Left renal cortex interstitium (tissue), 4 donors: Measurements from ENCODE around the gene RAC3. TPM values are rescaled to one million over a fixed set of nuclear protein-coding genes. Genes with fewer than 3 reads are reported as not detected.

Experiments used
- DNase-seq, 4 donors: peaks; one replicate each; pipeline ENCODE4 v3.0.0-alpha.2; 2013; ENCODE audit warnings: low read depth in 4 of 4, low spot score in 2 of 4, missing footprints in 1 of 4
- polyA plus RNA-seq, 4 donors: library from polyadenylated mRNA; unstranded; fragments of 120-200 nt; gene quantifications; one replicate each; pipeline ENCODE4 v1.2.1, GENCODE V29; 2013; ENCODE audit not compliant: insufficient read length in 4 of 4

Gene RAC3
- polyA plus RNA-seq, 4 donors, result 8.6 to 17.0 (median 14.9) TPM

DNA sequence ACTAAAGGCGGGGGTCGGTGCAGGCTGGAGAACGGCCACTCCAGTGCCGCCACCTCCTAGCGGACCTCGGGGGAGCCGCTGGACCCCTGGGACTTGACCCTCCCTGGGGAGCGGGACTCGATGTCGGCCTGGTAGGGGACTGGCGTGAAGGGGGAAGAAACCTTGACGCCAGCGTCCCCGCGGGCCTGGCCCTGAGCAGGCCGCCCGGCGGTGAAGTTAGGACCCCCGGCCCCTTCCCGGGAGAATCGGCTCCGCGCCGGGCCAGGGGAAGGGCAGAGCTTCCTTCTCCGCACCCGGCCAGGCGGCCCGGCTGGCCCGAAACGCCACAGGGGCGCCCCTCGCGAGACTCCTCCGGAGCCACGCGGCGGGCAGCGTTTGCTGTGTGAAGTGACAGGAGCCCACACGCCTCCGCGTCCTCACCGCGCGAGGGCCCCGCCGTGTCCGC, 33.7 kb downstream of the RAC3 start:
- no peak for DNase-seq

DNA sequence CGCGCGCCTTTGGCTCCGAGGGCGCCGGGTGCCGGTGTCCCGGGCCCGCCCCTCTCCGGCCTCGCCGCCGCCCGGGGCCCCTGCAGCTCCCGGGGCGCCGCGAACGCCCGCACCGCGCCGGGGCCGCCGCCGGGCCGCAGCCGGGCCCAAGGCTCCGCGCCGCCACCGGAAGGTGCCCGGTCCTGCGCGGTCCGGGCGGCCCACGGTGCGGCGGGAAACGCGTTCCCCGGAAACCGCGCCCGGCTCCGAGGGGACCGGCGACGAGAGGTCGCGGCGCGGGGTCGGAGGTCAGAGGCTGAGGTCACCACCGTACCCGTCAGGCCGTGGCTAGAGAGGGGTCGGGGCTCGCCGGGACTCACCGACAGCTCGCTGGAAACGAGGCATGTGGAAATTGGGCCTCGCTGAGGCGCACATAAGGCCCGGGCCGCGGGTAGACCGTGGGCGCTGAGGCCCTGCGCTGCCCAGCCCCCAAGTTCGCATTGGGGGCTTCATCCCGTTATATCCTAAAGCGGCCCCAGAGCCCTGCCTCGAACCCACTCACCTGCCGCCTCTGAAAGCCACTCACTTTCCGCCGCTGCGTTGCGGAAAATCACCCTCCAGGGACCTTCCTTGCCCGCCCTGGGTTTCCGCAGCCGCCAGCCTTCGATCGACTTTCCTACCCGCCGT, 34.3 kb downstream of the RAC3 start, which contains the start of gene DUS1L:
TSS of gene DUS1L (minus strand) at position 167 of the 666 bp plus-strand sequence. CDS start 745 bp downstream, outside the sequence.
- DNase-seq, result peak in 2 of 4 donors; percentile 14 to 27

DNA sequence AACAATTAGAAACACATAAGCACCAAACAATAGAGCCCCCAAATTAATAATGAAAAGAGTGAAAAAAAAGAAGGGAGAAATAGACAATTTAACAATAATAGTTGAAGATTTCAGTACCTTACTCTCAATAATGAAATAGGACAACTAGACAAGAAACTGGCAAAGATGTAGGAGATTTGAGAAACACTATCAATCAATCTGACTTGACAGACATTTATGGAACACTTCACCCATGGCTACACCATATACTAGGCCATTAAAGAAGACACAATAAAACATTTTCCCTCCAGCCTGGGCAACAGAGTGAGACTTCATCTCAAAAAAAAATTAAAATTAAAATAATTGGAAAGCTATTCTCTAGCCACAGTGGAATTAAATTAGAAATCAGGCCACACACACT, 39.1 kb downstream of the RAC3 start:
- no peak for DNase-seq

DNA sequence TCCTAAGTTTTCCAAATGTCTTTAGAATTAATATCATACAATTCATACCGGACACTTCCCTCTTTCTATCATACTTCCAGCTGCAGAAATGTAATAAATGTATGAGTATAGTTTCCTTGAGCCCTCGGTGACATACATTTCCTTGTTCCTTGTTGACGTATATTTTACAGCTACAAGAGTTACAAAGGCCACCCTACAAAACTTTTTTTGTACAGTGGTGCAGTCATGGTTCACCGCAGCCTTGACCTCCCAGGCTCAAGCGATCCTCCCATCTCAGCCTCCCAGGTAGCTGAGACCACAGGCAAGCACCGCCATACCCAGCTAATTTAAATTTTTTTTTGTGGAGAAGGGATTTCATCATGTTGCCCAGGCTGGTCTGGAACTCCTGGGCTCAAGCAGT, 41.3 kb downstream of the RAC3 start:
- no peak for DNase-seq

DNA sequence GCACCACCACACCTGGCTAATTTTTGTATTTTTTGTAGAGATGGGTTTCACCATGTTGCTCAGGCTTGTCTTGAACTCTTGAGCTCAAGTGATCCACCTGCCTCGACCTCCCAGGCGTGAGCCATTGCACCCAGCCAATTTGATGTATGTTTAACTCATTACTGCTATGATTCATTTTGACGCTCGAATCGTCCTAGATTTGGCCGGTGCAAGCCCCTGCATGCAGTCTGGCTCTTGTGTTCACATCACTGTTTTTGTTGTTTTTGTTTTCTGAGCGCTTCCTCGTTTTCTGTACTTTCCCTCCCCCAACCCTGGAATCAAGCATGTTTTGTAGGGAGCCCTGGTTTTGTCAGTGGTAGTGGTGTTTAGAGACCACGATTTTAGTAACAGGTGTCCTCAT, 42.0 kb downstream of the RAC3 start:
- DNase-seq, result no peak

DNA sequence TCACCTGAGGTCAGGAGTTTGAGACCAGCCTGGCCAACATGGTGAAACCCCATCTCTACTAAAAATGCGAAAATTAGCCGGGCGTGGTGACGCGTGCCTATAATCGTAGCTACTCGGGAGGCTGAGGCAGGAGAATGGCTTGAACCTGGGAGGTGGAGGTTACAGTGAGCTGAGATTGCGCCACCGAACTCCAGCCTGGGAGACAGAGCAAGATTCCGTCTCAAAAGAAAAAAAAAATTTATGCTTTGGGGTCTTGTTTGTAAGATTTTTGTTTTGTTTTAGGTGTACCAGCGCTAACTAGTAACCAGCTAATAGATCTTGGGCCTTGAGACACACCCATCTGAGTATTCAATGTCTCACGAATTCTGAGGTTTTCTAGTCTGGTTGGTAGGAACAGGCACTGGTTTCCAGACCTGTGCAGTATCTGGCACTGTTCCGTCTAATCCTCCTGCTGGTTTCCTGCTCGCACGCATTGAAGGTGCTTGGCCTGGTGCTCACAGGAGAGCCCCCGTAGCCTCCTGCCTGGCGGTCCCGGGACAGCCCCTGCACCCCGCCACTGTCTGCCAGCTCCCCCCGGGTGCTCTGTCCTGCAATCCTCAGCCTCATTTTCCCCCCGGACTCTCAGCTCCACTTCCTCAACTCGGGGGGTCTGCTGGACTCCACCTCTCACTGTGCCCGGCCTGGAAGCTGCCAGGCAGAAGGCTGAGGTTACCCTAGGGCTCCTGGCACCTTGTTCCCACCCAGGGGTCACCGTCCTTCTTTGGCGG, 44.7 kb downstream of the RAC3 start:
- no peak for DNase-seq

DNA sequence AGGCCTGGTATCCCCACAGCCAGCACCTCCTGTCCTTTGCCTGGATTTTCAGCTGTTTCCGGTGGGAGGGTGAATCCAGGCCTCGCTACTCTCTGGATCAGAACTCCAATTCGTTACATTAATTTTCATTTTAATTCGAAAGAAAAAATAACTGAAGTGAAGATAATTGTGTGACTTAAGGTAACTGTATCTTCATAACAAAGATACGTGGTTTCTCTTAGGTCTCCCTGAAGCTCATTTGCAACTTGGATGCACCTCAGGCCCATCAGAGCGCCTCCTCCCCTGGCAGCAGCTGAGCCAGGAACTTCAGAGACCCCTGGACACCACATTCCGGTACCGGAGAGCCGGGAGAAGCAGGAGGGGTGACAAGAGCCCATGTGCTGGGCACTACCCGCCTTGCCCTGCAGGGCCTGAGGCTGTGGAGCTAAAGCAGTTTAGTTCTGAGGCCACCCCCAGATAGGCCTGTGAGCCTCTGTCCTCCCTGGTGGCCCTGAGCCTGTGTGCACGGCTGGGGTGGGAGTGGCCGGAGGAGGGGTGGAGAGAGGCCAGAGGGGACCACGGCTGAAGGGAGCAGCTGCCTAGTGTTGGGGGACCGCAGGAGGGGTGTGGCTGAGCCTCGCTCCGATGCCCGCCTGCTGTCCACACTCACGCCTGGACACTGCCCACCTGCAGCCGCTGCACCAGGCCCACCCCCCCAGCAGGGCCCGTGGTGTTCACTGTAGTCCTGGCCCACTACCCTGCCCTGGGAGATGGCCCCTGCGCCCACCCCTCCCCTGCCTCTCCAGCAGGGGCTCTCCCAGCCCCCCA, 45.5 kb downstream of the RAC3 start:
- no peak for DNase-seq

DNA sequence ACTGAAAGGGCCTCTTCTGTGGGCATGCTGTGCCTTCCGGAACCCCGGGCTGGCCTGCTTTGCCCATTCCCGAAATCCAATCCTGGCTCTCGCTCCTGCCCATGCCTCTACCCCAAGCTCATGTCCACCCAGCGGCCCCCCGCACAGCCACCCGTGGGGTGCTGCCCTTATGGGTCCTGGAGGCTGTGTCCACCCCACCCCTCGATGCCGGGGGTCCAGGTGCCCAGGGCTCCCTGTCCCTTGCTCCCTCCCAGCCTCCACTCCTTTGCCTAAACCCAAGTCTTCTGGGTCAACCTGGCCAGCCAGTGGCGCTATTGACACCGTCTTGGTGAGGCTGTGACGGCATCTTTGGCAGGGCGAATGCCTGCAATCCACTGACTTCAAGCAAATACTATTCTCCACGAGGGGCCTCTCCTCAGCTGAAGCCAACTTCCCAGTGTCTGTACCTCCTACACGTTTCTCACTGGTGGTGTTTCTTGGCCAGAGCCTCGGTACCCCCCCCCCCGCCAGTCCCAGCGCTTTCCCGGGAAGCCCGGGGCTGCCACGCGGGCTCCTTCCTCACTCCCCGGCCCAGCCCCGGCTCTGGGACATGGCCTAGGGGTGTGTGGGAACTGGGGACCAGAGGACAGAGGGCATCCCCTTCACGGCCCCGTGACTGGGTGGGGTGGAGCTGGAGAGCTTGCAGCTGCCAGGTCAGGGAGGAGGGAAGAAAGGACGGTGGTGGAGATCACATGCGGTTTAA, 46.3 kb downstream of the RAC3 start:
- DNase-seq, result no peak

DNA sequence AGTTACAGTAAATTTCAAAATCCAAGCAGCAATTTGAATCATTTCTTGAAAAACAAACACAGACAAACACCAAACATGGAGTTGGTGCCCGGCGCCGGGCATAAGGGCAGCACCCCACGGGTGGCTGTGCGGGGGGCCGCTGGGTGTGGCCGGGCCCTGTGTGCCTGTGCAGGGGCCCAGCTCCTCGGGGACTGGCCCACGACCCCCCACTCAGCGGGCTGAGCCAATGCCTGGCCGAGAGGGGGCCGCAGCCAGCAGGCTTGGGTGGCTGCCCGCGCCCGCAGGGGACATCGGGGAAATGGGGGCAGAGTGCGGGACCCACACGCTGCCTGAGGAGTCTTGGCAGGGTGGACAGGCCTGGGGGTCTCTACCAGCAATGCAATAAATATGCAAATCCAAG, 47.0 kb downstream of the RAC3 start:
- DNase-seq, result no peak

DNA sequence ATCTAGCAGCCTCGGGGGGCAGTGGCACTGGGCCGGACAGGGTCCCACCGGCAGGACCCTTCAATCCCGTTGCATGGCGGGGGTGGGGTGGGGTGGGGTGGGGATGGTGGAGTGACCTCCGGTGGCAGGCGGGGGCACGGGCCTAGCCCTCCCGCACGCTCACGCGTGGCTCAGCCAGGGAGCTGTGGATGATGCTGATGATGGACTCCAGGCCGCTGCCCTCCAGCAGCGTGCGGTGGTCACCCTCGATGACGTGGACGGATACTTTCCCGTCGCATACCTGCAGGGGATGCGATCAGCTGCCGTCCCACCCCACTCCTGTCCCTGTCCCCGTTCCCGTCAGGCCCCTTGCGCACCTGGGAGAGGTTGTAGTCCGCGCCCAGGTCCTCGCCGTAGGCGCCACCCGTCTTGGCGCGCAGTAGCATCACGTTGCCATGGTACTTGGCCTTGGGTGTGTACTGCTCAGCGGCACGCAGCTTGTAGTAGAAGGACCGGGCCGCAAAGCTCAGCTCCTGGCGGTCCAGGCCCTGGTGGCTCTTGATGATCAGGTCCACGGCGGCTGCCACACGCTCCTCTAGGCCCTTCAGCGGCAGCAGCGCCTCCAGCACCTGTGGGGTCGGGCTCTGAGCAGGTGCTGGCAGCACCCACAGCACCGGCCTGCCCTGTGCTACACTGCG, 47.7 kb downstream of the RAC3 start:
- no peak for DNase-seq

DNA sequence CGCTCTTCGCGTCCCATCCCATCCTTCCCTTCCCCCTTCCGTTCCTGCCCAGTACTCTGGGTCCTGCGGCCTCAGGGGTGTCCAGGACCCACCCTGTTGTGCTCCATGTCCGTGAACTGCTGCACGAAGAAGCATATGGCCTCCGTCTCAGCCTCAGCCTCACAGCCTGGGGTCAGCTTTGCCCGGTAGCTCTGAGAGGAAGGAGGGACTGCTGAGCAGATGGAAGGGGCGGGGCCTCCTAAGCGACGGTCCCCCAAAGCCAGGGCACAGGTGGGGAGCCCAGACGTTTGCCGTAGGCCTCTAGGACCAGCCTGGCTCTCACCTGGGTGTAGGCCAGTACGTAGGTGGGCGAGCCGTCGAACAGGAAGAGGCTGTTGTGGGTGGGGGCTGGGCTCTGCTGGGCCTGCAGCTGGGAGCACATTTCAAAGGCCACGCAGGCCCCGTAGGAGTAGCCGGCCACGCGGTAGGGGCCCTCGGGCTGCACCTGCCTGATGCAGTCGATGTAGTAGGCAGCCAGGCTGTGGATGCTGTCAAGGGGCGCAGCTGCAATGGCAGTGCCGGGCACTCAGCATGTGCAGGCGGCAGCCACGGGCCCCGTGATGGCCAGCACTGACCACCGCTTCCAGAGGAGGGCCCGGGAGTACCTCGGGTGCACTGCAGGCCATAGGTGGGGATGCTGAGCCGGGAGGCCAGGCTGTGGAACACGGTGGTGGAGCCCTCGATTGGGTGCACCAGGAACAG, 48.7 kb downstream of the RAC3 start:
- no peak for DNase-seq

DNA sequence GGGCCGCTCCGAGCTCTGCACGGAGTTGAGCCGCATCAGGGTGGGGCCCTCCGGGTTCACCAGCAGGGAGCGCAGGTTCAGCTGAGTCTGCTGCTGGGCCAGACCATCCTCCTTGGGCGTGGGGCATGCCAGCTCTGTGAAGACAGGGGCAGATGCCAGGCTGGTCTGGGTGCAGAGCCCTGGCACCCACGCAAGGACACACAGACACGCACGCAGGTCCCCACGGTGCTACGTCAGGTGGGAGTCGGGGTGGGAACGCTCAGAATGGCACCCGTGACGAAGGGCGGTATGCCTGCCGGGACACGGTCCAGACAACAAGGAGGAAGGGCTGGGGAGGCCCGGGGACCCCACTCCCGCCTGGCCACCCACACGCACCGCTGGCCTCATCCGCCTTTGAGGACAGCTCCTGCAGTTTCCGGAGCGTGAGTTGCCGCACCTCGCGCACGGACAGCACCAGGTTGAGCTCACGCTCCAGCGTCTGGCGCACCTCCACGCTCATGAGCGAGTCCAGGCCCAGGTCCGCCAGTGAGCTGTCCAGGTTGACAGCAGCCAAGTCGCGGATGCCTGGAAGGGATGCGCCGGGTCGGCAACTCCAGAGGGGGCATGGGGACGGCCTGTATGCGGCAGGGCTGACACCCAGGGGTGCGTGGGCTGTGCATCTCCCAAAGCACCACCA, 49.4 kb downstream of the RAC3 start:
- DNase-seq, result no peak

DNA sequence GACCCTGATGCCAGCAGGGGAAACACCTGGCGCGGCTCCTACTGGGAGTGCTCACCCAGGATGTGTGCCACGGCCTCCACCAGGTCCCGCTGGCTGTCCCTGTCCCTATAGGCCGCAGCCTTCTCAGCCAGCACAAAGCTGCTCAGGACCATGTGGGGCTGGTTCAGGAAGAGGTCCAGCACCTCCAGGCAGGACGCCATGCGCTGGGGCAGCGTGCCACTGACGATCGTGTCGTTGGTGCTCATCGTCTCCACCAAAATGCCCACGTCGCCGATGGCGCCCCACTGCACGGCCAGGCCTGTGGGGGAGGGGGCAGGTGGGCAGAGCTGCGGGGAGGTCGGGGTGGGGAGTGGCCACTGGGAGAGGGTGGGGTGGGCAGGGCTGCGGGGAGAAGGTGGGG, 50.1 kb downstream of the RAC3 start:
- DNase-seq, result no peak

DNA sequence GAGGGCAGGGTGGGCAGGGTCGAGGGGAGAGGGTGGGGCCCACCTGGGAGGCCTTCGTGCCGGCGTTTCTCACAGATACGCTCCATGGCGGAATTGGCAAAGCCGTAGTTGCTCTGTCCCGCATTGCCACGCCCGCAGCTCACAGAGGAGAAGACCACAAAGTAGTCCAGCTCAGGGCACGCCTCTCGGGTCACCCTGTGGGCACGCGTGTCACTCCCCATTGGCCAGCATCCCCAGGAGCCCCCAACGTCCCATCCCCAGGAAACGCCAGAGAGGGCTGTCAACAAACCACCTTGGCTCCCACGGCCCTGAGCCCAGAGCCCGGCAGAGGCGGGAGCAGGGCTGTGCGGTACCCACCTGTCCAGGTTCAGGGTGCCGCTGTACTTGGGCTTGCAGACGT, 50.5 kb downstream of the RAC3 start:
- no peak for DNase-seq

DNA sequence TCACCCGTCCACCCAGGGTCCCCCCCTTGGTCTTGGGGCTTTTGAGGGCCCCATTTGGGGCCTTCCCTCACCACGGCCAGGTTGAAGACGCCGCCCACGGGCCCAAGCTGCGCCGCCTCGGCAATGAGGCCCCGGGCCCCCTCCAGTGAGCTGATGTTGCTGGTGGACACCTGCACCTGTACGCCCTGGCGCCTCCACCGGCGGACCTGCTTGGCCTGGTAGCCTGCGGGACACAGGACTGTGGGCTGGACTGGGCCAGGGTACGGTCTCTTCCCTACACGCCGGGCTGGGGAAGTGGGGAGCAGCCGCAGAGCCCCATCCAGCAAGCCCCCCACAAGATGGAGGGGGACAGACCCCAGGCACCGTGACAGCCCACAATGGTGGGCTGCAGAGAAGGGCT, 51.0 kb downstream of the RAC3 start:
- DNase-seq, result no peak

DNA sequence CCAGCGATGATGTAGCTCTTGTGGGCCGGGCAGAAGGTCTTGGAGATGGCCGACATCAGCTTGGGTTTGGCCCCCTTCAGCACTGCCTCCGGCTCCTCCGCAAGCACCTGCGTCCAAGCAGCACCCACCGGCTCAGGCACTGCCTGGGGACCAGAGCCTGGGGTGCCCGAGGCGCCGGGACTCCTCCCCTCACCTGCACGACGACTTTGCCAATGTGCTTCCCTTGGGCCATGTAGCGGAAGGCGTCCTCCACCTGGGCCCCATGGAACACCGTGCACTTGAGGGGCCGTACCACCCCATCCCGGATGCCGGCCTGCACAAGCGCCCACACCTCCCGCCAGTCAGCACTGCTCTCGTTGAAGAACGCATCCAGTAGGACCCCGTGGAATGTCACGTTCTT, 51.5 kb downstream of the RAC3 start:
- no peak for DNase-seq
